Effector memory CD4-positive, alpha-beta T cell (primary cell): ENCODE data around the gene PTCD2.
"Not testable (repeated sequence)": the region's sequence is repeated elsewhere in the genome, so short reads cannot be mapped to it uniquely, and the experiment has no call there.

Source experiments
- DNase-seq, 3 donors: peaks; one replicate each; pipeline ENCODE4 v3.0.0-alpha.2; 2020
- H3K27ac ChIP-seq: 2 replicates; pipeline ENCODE4 v1.7.0; 2013; ENCODE audit warnings: mild to moderate bottlenecking, low read length, moderate library complexity; ENCODE audit not compliant: insufficient read depth, poor library complexity, severe bottlenecking
- H3K27me3 ChIP-seq: replicated peaks from 2 replicates; pipeline ENCODE4 v1.7.0; 2013; ENCODE audit warnings: mild to moderate bottlenecking, low read length; ENCODE audit not compliant: insufficient read depth, control insufficient read depth, poor library complexity, severe bottlenecking
- H3K36me3 ChIP-seq: 2 replicates; pipeline ENCODE4 v1.7.0; 2013; ENCODE audit warnings: mild to moderate bottlenecking, low read length, moderate library complexity; ENCODE audit not compliant: control insufficient read depth, insufficient read depth
- H3K4me1 ChIP-seq: 2 replicates; pipeline ENCODE4 v1.7.0; 2013; ENCODE audit warnings: low read length, mild to moderate bottlenecking; ENCODE audit not compliant: control insufficient read depth, insufficient read depth, poor library complexity, severe bottlenecking
- H3K4me3 ChIP-seq: 2 replicates; pipeline ENCODE4 v1.7.0; 2013; ENCODE audit warnings: low read length, low read depth, mild to moderate bottlenecking; ENCODE audit not compliant: insufficient read depth, poor library complexity, severe bottlenecking
- H3K9me3 ChIP-seq: 2 replicates; pipeline ENCODE4 v1.7.0; 2013; ENCODE audit warnings: mild to moderate bottlenecking, low read length, moderate library complexity; ENCODE audit not compliant: control insufficient read depth

Gene PTCD2

DNA sequence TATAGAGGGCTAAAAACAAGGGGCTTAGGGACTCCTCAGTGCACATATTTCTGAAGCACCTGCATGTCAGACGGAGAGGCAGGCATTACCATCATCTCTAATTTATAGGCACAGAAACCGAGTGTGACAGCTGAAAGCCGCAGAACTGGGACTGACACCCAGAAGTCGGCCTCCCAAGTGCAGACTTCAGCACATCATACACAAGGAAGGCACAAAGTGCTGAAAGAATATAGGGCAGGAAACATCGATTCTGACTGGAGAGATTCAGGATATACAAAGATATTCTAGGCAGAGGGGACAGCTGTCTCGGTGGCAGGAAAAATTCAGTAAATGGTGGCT is 11.4 kb upstream of the PTCD2 start:
- peaks cover 19% of the 10 kb centered on the region for H3K36me3 ChIP-seq
- H3K27ac ChIP-seq = peak overlapping the region; percentile 5
- H3K4me1 ChIP-seq = no peaks in the 10 kb centered on the region
- DNase-seq = no peak
- H3K9me3 ChIP-seq = no peaks in the 10 kb centered on the region
- H3K27me3 ChIP-seq = no peaks in the 10 kb centered on the region
- peak overlapping the region; percentile 9 for H3K4me3 ChIP-seq

- no peaks in the 10 kb centered on the region for H3K9me3 ChIP-seq
- H3K36me3 ChIP-seq = peaks cover 20% of the 10 kb centered on the region
- peaks cover 3% of the 10 kb centered on the region for H3K4me1 ChIP-seq
- no peaks in the 10 kb centered on the region for H3K27me3 ChIP-seq
- no peak overlapping the region for H3K27ac ChIP-seq
- H3K4me3 ChIP-seq = no peak overlapping the region
- no peak for DNase-seq
These were observed 7.0 kb upstream of the PTCD2 start for GRCh38 chr5:72313141-72313540.

DNA sequence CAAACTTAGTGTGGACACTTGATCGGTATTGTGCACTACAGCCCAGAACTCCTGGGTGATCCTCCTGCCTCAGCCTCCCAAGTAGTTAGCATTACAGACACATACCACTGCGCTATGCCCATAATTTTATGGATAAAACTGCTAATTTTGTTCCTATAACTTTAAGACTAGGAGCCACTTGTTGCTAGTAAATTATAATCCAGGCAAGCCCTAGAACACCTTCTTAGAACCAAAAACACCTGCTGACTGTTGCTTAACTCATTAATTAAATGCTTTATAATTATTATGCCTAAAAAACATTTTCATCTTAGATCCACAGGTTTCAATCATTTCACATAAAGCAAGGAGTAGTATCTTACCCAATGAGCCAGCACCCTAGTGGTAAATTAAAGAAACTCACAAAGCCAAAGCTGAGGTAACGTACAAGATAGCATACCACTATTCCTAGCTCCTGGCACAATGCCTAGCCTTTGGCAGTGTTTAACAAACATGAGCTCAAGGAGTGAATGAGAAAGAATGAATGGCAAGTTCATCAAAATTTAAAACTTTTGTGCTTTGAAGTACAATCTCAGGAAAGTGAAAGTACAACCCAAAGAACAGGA is 5.5 kb upstream of the PTCD2 start:
- H3K9me3 ChIP-seq = no peaks in the 10 kb centered on the region
- H3K4me3 ChIP-seq = no peak overlapping the region
- DNase-seq = no peak
- peaks cover 3% of the 10 kb centered on the region for H3K4me1 ChIP-seq
- H3K27ac ChIP-seq = no peak overlapping the region
- peaks cover 20% of the 10 kb centered on the region for H3K36me3 ChIP-seq
- H3K27me3 ChIP-seq = no peaks in the 10 kb centered on the region

- Histone ChIP-seq H3K4me3 (peak overlapping the region; percentile 99), H3K27ac (peak overlapping the region; percentile 69)
- not testable (repeated sequence) for H3K9me3 ChIP-seq, H3K4me1 ChIP-seq, H3K36me3 ChIP-seq, H3K27me3 ChIP-seq, DNase-seq
These were observed 668 bp upstream of the PTCD2 start for GRCh38 chr5:72319435-72319975.

GRCh38 chr5:72324189-72324825 is 4.1 kb downstream of the PTCD2 start:
- Histone ChIP-seq H3K4me3 (no peak overlapping the region), H3K9me3 (no peaks in the 10 kb centered on the region), H3K27ac (no peak overlapping the region), H3K4me1 (no peaks in the 10 kb centered on the region), H3K27me3 (no peaks in the 10 kb centered on the region), H3K36me3 (peaks cover 17% of the 10 kb centered on the region)
- DNase-seq = no peak

DNA sequence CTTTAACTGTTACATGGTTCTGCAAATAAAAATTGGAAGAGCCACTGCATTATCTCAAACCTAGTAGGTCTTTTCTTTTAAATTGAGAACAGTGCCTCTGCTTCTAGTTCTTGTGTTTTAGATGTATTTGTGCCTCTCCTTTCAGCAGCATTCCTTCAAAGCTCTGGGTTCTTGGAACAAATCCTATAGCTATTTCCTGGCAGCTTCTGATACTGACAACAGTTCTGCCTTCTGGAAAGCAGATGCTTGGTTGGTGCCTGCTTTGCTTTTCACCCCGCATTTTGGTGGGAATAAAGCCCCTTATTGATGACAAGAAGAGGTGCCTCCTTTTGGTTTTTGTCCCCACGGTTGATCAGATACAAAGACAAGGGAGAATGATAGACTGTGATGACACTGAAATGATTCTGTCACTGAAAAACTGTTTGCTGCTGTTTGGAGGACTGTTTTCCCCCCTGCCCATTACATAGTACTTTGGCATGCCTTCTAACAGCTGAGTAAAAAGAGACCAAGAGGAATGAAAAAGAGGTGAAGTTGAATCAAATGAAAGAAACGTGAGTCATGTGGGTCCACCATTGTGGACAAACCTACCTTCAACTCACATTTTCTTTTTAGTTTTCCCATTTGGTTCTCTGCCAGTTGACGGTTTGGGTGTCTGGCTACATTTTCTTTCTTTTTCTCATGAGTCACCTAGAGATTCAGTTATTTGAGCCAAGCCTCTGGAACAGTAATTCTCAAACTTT is 5.6 kb downstream of the PTCD2 start:
- Histone ChIP-seq H3K27ac (no peak overlapping the region), H3K36me3 (peaks cover 23% of the 10 kb centered on the region), H3K4me3 (no peak overlapping the region)

GRCh38 chr5:72326306-72326649 is 6.1 kb downstream of the PTCD2 start:
- H3K27me3 ChIP-seq = no peaks in the 10 kb centered on the region
- H3K4me3 ChIP-seq = no peak overlapping the region
- no peaks in the 10 kb centered on the region for H3K9me3 ChIP-seq
- H3K27ac ChIP-seq = no peak overlapping the region
- no peak for DNase-seq
- no peaks in the 10 kb centered on the region for H3K4me1 ChIP-seq
- H3K36me3 ChIP-seq = peaks cover 23% of the 10 kb centered on the region

More for the DNA sequence above, 5.6 kb downstream of the PTCD2 start:
- Histone ChIP-seq H3K27me3 (no peaks in the 10 kb centered on the region), H3K4me1 (no peaks in the 10 kb centered on the region), H3K9me3 (no peaks in the 10 kb centered on the region)
- no peak for DNase-seq

- no peaks in the 10 kb centered on the region for H3K4me1 ChIP-seq
- H3K36me3 ChIP-seq = peaks cover 29% of the 10 kb centered on the region
- no peaks in the 10 kb centered on the region for H3K27me3 ChIP-seq
- H3K4me3 ChIP-seq = no peak overlapping the region
- H3K27ac ChIP-seq = no peak overlapping the region
- H3K9me3 ChIP-seq = no peaks in the 10 kb centered on the region
- no peak for DNase-seq
These were observed 8.0 kb downstream of the PTCD2 start for GRCh38 chr5:72328172-72328571.

DNA sequence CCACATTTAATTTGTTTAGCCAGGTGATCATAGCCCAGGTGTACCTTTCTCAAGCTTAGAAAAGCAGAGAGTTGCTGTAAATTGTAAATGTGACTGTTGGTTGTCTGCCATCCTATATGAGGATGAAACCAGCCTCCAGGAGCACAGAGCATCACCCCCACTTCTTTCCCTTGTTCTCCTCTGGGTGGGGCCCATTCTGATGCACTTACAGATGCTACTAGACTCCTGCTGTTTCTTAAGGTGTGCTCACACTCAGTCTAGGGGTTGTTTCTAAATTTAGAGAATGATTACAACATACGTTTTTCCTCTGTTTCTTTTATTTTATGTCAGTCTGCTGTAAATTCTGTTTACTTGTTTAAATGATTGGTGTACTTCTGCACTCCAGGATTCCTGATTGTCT is 10.5 kb downstream of the PTCD2 start:
- Histone ChIP-seq H3K27me3 (no peaks in the 10 kb centered on the region), H3K36me3 (peaks cover 29% of the 10 kb centered on the region), H3K4me3 (no peak overlapping the region), H3K27ac (no peak overlapping the region), H3K9me3 (no peaks in the 10 kb centered on the region), H3K4me1 (no peaks in the 10 kb centered on the region)
- no peak for DNase-seq

DNA sequence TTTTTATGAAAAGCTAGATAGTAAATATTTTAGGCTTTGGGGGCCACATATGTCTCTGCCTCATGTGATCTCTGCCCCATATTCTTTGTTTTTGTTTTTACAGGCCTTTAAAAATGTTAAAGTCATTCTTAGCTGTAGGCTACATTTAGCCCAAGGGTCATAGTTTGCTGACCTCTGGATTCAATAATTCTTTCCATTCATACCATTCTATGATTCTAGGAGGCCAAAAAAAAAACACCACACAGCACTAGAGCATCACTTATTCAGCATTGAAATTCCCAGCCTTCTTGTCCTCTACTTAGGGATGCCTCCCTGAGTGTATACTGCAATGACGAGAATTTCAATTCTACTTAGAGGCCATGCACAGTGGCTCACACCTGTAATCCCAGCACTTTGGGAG is 17.0 kb downstream of the PTCD2 start:
- no peak overlapping the region for H3K27ac ChIP-seq

More for the DNA sequence above, 17.0 kb downstream of the PTCD2 start:
- DNase-seq = no peak
- Histone ChIP-seq H3K4me3 (no peak overlapping the region), H3K36me3 (peaks cover 26% of the 10 kb centered on the region), H3K27me3 (no peaks in the 10 kb centered on the region), H3K9me3 (no peaks in the 10 kb centered on the region), H3K4me1 (no peaks in the 10 kb centered on the region)
